GM12892 (cell line): ENCODE data around the gene SCYL1.

ENCODE experiments used
- DNase-seq: peaks from one replicate; pipeline ENCODE4 v3.0.0; 2011; ENCODE audit not compliant: insufficient read length
- FAIRE-seq: peaks from 2 replicates; lab custom pipeline; 2011; peaks lifted over from hg19 to GRCh38; lab: Jason Lieb, UNC
- POLR2A ChIP-seq: IDR thresholded peaks from 2 replicates; pipeline ENCODE4 v1.6.1; 2011; ENCODE audit warnings: low read depth, low read length, control low read depth
- POLR2AphosphoS5 ChIP-seq: IDR thresholded peaks from 2 replicates; pipeline ENCODE4 v1.6.1; 2011; ENCODE audit warnings: low read depth, low read length, control low read depth
- TAF1 ChIP-seq: IDR thresholded peaks from 2 replicates; pipeline ENCODE4 v1.6.1; 2011; ENCODE audit warnings: low read depth, mild to moderate bottlenecking, control low read depth, low read length, borderline replicate concordance

The SCYL1 gene

DNA sequence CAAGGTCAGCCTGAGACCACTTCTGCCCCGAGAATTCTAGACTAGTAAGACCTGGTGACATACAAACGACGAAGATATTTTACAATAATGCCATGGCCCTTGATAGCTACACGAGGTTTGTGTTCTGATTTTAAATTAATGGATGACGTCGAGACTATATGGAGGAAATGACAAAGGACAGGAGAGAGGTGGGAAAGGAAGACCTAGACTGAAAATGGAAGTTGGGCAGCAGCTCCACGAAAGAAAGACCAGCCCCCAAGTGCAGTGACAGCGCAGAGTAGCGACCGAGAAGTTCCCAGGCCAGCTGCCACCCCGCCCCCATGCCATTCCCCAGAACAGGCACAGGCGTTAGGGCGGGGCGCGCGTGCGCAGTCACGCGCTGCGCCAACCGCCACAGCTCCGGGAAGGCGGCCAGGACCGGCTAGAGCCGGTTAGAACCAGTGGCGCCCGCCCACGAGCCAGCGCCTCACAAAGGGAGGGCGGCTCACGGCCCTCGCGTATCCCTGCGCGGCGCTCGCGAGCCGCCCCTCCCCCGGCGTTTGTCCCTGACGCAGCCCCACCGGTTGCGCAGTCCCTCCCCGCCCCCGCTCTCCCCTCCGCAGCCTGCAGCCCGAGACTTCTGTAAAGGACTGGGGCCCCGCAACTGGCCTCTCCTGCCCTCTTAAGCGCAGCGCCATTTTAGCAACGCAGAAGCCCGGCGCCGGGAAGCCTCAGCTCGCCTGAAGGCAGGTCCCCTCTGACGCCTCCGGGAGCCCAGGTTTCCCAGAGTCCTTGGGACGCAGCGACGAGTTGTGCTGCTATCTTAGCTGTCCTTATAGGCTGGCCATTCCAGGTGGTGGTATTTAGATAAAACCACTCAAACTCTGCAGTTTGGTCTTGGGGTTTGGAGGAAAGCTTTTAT lies 27.5 kb upstream of the SCYL1 start:
- DNase-seq (peak; percentile 67), FAIRE-seq (peak; percentile 99)
- TF ChIP-seq POLR2A, result peak; percentile 66
- TF ChIP-seq TAF1, result peak; percentile 92
- peak; percentile 83; the same call in 1 of the 2 replicates for TF ChIP-seq POLR2AphosphoS5

DNA sequence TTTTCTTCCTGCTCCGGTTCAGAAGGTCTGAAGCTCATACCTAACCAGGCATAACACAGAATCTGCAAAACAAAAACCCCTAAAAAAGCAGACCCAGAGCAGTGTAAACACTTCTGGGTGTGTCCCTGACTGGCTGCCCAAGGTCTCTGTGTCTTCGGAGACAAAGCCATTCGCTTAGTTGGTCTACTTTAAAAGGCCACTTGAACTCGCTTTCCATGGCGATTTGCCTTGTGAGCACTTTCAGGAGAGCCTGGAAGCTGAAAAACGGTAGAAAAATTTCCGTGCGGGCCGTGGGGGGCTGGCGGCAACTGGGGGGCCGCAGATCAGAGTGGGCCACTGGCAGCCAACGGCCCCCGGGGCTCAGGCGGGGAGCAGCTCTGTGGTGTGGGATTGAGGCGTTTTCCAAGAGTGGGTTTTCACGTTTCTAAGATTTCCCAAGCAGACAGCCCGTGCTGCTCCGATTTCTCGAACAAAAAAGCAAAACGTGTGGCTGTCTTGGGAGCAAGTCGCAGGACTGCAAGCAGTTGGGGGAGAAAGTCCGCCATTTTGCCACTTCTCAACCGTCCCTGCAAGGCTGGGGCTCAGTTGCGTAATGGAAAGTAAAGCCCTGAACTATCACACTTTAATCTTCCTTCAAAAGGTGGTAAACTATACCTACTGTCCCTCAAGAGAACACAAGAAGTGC lies 26.7 kb upstream of the SCYL1 start:
- FAIRE-seq, result peak; percentile 48
- 0 out of 2 replicates have a peak, but pooled peaks have one; percentile 33 for TF ChIP-seq POLR2A
- TF ChIP-seq POLR2AphosphoS5, result no peak
- peak; percentile 78; the same call in 1 of the 2 replicates for TF ChIP-seq TAF1
- no peak for DNase-seq

DNA sequence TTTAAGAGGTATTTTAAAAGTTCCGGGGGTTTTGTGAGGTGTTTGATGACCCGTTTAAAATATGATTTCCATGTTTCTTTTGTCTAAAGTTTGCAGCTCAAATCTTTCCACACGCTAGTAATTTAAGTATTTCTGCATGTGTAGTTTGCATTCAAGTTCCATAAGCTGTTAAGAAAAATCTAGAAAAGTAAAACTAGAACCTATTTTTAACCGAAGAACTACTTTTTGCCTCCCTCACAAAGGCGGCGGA lies 26.2 kb upstream of the SCYL1 start:
- no peak for TF ChIP-seq POLR2AphosphoS5
- no peak for TF ChIP-seq TAF1
- no peak for TF ChIP-seq POLR2A
- FAIRE-seq (no peak), DNase-seq (no peak)

DNA sequence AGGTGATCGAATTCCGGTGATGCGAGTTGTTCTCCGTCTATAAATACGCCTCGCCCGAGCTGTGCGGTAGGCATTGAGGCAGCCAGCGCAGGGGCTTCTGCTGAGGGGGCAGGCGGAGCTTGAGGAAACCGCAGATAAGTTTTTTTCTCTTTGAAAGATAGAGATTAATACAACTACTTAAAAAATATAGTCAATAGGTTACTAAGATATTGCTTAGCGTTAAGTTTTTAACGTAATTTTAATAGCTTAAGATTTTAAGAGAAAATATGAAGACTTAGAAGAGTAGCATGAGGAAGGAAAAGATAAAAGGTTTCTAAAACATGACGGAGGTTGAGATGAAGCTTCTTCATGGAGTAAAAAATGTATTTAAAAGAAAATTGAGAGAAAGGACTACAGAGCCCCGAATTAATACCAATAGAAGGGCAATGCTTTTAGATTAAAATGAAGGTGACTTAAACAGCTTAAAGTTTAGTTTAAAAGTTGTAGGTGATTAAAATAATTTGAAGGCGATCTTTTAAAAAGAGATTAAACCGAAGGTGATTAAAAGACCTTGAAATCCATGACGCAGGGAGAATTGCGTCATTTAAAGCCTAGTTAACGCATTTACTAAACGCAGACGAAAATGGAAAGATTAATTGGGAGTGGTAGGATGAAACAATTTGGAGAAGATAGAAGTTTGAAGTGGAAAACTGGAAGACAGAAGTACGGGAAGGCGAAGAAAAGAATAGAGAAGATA lies 25.7 kb upstream of the SCYL1 start, which contains the start of gene MALAT1:
MALAT1 (plus strand) TSS at position 69 of the 736 bp plus-strand sequence.
- DNase-seq, result no peak
- peak; percentile 100 for TF ChIP-seq TAF1
- peak; percentile 99 for TF ChIP-seq POLR2A
- peak; percentile 99 for TF ChIP-seq POLR2AphosphoS5
- FAIRE-seq, result peak; percentile 92

DNA sequence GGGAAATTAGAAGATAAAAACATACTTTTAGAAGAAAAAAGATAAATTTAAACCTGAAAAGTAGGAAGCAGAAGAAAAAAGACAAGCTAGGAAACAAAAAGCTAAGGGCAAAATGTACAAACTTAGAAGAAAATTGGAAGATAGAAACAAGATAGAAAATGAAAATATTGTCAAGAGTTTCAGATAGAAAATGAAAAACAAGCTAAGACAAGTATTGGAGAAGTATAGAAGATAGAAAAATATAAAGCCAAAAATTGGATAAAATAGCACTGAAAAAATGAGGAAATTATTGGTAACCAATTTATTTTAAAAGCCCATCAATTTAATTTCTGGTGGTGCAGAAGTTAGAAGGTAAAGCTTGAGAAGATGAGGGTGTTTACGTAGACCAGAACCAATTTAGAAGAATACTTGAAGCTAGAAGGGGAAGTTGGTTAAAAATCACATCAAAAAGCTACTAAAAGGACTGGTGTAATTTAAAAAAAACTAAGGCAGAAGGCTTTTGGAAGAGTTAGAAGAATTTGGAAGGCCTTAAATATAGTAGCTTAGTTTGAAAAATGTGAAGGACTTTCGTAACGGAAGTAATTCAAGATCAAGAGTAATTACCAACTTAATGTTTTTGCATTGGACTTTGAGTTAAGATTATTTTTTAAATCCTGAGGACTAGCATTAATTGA lies 25.0 kb upstream of the SCYL1 start:
- FAIRE-seq (no peak), DNase-seq (no peak)
- TF ChIP-seq TAF1 (no peak), POLR2AphosphoS5 (no peak), POLR2A (no peak)

DNA sequence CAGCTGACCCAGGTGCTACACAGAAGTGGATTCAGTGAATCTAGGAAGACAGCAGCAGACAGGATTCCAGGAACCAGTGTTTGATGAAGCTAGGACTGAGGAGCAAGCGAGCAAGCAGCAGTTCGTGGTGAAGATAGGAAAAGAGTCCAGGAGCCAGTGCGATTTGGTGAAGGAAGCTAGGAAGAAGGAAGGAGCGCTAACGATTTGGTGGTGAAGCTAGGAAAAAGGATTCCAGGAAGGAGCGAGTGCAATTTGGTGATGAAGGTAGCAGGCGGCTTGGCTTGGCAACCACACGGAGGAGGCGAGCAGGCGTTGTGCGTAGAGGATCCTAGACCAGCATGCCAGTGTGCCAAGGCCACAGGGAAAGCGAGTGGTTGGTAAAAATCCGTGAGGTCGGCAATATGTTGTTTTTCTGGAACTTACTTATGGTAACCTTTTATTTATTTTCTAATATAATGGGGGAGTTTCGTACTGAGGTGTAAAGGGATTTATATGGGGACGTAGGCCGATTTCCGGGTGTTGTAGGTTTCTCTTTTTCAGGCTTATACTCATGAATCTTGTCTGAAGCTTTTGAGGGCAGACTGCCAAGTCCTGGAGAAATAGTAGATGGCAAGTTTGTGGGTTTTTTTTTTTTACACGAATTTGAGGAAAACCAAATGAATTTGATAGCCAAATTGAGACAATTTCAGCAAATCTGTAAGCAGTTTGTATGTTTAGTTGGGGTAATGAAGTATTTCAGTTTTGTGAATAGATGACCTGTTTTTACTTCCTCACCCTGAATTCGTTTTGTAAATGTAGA lies 24.3 kb upstream of the SCYL1 start:
- FAIRE-seq, result peak; percentile 5
- TF ChIP-seq POLR2A (peak; percentile 99), TAF1 (no peak), POLR2AphosphoS5 (peak; percentile 99)
- no peak for DNase-seq

DNA sequence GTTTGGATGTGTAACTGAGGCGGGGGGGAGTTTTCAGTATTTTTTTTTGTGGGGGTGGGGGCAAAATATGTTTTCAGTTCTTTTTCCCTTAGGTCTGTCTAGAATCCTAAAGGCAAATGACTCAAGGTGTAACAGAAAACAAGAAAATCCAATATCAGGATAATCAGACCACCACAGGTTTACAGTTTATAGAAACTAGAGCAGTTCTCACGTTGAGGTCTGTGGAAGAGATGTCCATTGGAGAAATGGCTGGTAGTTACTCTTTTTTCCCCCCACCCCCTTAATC lies 23.8 kb upstream of the SCYL1 start:
- no peak for FAIRE-seq
- TF ChIP-seq POLR2AphosphoS5, result peak; percentile 44
- TF ChIP-seq POLR2A, result no peak
- TF ChIP-seq TAF1, result no peak
- DNase-seq, result no peak

DNA sequence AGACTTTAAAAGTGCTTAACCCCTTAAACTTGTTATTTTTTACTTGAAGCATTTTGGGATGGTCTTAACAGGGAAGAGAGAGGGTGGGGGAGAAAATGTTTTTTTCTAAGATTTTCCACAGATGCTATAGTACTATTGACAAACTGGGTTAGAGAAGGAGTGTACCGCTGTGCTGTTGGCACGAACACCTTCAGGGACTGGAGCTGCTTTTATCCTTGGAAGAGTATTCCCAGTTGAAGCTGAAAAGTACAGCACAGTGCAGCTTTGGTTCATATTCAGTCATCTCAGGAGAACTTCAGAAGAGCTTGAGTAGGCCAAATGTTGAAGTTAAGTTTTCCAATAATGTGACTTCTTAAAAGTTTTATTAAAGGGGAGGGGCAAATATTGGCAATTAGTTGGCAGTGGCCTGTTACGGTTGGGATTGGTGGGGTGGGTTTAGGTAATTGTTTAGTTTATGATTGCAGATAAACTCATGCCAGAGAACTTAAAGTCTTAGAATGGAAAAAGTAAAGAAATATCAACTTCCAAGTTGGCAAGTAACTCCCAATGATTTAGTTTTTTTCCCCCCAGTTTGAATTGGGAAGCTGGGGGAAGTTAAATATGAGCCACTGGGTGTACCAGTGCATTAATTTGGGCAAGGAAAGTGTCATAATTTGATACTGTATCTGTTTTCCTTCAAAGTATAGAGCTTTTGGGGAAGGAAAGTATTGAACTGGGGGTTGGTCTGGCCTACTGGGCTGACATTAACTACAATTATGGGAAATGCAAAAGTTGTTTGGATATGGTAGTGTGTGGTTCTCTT lies 23.2 kb upstream of the SCYL1 start:
- DNase-seq (no peak), FAIRE-seq (no peak)
- peak; percentile 91 for TF ChIP-seq POLR2A
- peak; percentile 94 for TF ChIP-seq POLR2AphosphoS5
- no peak for TF ChIP-seq TAF1

DNA sequence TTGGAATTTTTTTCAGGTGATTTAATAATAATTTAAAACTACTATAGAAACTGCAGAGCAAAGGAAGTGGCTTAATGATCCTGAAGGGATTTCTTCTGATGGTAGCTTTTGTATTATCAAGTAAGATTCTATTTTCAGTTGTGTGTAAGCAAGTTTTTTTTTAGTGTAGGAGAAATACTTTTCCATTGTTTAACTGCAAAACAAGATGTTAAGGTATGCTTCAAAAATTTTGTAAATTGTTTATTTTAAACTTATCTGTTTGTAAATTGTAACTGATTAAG lies 22.7 kb upstream of the SCYL1 start:
- TF ChIP-seq TAF1 (no peak), POLR2A (no peak), POLR2AphosphoS5 (no peak)
- DNase-seq (no peak), FAIRE-seq (no peak)

DNA sequence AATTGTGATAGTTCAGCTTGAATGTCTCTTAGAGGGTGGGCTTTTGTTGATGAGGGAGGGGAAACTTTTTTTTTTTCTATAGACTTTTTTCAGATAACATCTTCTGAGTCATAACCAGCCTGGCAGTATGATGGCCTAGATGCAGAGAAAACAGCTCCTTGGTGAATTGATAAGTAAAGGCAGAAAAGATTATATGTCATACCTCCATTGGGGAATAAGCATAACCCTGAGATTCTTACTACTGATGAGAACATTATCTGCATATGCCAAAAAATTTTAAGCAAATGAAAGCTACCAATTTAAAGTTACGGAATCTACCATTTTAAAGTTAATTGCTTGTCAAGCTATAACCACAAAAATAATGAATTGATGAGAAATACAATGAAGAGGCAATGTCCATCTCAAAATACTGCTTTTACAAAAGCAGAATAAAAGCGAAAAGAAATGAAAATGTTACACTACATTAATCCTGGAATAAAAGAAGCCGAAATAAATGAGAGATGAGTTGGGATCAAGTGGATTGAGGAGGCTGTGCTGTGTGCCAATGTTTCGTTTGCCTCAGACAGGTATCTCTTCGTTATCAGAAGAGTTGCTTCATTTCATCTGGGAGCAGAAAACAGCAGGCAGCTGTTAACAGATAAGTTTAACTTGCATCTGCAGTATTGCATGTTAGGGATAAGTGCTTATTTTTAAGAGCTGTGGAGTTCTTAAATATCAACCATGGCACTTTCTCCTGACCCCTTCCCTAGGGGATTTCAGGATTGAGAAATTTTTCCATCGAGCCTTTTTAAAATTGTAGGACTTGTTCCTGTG lies 22.1 kb upstream of the SCYL1 start:
- peak; percentile 99 for TF ChIP-seq POLR2AphosphoS5
- 0 out of 2 replicates have a peak, but pooled peaks have one; percentile 18 for TF ChIP-seq TAF1
- TF ChIP-seq POLR2A, result peak; percentile 99
- DNase-seq (no peak), FAIRE-seq (peak; percentile 5)
